MCF 10A (cell line): ENCODE results near the gene BRMS1L. TPM values are rescaled to one million over a fixed set of nuclear protein-coding genes. Genes with fewer than 3 reads are reported as not detected.
"Not testable (repeated sequence)": the region's sequence is repeated elsewhere in the genome, so short reads cannot be mapped to it uniquely, and the experiment has no call there.

Experiments
- Bru-seq: library from RNA; stranded (reverse); fragments of 400-500 nt; gene quantifications from one replicate; lab custom pipeline; 2021; lab: Mats Ljungman, UMichigan
- BruChase-seq, 2 experiments: library from RNA; stranded (reverse); fragments of 400-500 nt; gene quantifications; one replicate each; lab custom pipeline; 2021; lab: Mats Ljungman, UMichigan
- BruUV-seq: library from RNA; stranded (reverse); fragments of 400-500 nt; replicated peaks from 2 replicates; lab custom pipeline; 2021; lab: Mats Ljungman, UMichigan
- CTCF ChIA-PET: fragments of 300-600 bp; sonication (Branson Sonifier 250); formaldehyde crosslinking; extraction: SDS; loops from one replicate; lab custom pipeline; 2021; ENCODE audit warnings: antibody characterized with exemption, inconsistent platforms; lab: Yijun Ruan, JAX
- POLR2A ChIA-PET: fragments of 300-600, 350-650 bp; sonication (Branson Sonifier 250); formaldehyde crosslinking; extraction: SDS; loops from one replicate; lab custom pipeline; 2020; ENCODE audit warnings: antibody characterized with exemption, inconsistent platforms; lab: Yijun Ruan, JAX
- DNase-seq: peaks from one replicate; pipeline ENCODE4 v3.0.0-alpha.2; 2018; ENCODE audit not compliant: unreplicated experiment
- H3K27ac Mint-ChIP-seq: one replicate; pipeline ENCODE4 v1.8.0; 2022; ENCODE audit warnings: mild to moderate bottlenecking, low read depth, mixed read lengths; ENCODE audit not compliant: unreplicated experiment
- H3K27me3 Mint-ChIP-seq: one replicate; pipeline ENCODE4 v1.8.0; 2022; ENCODE audit warnings: mixed read lengths; ENCODE audit not compliant: insufficient read depth, unreplicated experiment
- H3K36me3 Mint-ChIP-seq: one replicate; pipeline ENCODE4 v1.8.0; 2022; ENCODE audit warnings: mild to moderate bottlenecking, moderate library complexity, mixed read lengths; ENCODE audit not compliant: insufficient read depth, unreplicated experiment
- H3K4me1 Mint-ChIP-seq: one replicate; pipeline ENCODE4 v1.8.0; 2022; ENCODE audit warnings: mixed read lengths; ENCODE audit not compliant: insufficient read depth, unreplicated experiment
- H3K4me3 Mint-ChIP-seq: one replicate; pipeline ENCODE4 v1.8.0; 2022; ENCODE audit warnings: mild to moderate bottlenecking, moderate library complexity, mixed read lengths; ENCODE audit not compliant: unreplicated experiment
- H3K9me3 Mint-ChIP-seq: one replicate; pipeline ENCODE4 v1.8.0; 2022; ENCODE audit warnings: mixed read lengths; ENCODE audit not compliant: unreplicated experiment
- intact Hi-C: fragments of 100-400 bp; cut with micrococcal nuclease; formaldehyde crosslinking; loops from 2 replicates; pipeline ENCODE4 v1.14.1; 2022
- long read RNA-seq: library from polyadenylated mRNA; stranded (forward); transcript quantifications from one replicate; pipeline ENCODE4 v2.0.0, GENCODE V29; 2022
- total RNA-seq: library from RNA; stranded (reverse); gene quantifications from 2 replicates; pipeline ENCODE4 v1.2.3, GENCODE V29; 2022
- TF ChIP-seq, protein P1 (sequence below): fragments of 200-600 bp; IDR thresholded peaks from one replicate; pipeline ENCODE4 v1.8.0; 2022; ENCODE audit warnings: antibody characterized with exemption, mild to moderate bottlenecking; ENCODE audit not compliant: unreplicated experiment

The BRMS1L gene, protein sequence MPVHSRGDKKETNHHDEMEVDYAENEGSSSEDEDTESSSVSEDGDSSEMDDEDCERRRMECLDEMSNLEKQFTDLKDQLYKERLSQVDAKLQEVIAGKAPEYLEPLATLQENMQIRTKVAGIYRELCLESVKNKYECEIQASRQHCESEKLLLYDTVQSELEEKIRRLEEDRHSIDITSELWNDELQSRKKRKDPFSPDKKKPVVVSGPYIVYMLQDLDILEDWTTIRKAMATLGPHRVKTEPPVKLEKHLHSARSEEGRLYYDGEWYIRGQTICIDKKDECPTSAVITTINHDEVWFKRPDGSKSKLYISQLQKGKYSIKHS
- total RNA-seq (7.8 and 10.8 TPM in 2 replicates), Bru-seq, nascent RNA (percentile 64 among the genes with signal in this experiment), BruChase-seq, experiment 1, labeled RNA remaining after a 6-hour chase (percentile 61 among the genes with signal in this experiment), BruChase-seq, experiment 2, labeled RNA remaining after a 2-hour chase (percentile 57 among the genes with signal in this experiment)
- long read RNA-seq, transcript BRMS1L-201 (10 exons, 2,657 nt), result major isoform, 15 of 23 reads
- long read RNA-seq, partial matches to known transcripts, result 2 of 23 reads
- long read RNA-seq, other reads (novel, unspliced or antisense), result 6 of 23 reads

DNA sequence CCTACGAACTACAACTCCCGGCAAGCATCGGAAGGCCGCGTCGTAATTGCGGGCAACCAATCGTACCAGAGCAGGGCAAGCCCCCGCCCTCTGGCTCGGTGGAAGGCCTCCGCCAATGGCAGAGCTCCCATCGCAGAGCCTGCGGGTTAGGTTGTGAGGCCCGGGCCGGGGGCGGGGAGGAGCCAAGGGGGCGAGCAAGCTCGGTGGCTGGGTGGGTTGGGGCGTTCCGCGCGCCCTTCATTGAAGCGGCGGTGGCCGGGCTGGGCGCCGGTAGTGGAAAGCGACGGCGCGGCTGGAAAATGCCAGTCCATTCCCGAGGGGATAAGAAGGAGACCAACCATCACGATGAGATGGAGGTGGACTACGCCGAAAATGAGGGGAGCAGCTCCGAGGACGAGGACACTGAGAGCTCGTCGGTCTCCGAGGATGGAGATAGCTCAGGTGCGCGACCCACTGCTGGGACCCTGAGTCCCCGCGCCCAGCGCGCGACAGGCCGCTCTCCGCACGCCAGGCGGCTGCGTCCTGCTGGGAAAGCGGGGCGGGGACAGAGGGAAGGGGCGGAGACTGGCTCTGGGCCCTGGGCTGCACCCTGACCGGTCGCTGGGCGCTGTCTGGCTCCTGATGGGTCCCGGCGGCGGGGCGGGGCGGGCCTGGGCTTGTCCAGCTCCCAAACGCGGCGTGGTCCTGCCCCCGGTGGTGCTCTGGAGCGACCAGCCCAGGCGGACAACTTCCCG, at the start of gene BRMS1L:
BRMS1L (plus strand) TSS at position 121 of the 734 bp plus-strand sequence; CDS start at position 300, 179 bp downstream.
- Mint-ChIP-seq H3K4me1 (peaks cover 29% of the 10 kb centered on the region), H3K36me3 (peaks cover 3% of the 10 kb centered on the region), H3K4me3 (peak within 1 kb of the TSS; percentile 85), H3K9me3 (no peaks in the 10 kb centered on the region), H3K27me3 (no peaks in the 10 kb centered on the region), H3K27ac (peak within 1 kb of the TSS; percentile 66)
- TF ChIP-seq, protein P1, sequence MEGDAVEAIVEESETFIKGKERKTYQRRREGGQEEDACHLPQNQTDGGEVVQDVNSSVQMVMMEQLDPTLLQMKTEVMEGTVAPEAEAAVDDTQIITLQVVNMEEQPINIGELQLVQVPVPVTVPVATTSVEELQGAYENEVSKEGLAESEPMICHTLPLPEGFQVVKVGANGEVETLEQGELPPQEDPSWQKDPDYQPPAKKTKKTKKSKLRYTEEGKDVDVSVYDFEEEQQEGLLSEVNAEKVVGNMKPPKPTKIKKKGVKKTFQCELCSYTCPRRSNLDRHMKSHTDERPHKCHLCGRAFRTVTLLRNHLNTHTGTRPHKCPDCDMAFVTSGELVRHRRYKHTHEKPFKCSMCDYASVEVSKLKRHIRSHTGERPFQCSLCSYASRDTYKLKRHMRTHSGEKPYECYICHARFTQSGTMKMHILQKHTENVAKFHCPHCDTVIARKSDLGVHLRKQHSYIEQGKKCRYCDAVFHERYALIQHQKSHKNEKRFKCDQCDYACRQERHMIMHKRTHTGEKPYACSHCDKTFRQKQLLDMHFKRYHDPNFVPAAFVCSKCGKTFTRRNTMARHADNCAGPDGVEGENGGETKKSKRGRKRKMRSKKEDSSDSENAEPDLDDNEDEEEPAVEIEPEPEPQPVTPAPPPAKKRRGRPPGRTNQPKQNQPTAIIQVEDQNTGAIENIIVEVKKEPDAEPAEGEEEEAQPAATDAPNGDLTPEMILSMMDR, result no peak
- POLR2A ChIA-PET, result interaction anchor here (0.6 to 3.5 kb wide), 24 partner anchors 9 to 1341 kb away, joined by 3 to 28 read pairs (median 3); partner anchors contain the start of genes MBIP, PSMA6 and RALGAPA1
- intact Hi-C loops, result loop anchor here (5.0 kb wide), 1 partner anchor 51 kb away; no protein-coding TSS in a partner anchor
- CTCF ChIA-PET, result interaction anchor here (0.5 to 2.1 kb wide), 4 partner anchors 9 to 1501 kb away, joined by 3 to 14 read pairs (median 6); no protein-coding TSS in a partner anchor
- peak; percentile 98 for DNase-seq
- BruUV-seq, result TSS peak; percentile 69

DNA sequence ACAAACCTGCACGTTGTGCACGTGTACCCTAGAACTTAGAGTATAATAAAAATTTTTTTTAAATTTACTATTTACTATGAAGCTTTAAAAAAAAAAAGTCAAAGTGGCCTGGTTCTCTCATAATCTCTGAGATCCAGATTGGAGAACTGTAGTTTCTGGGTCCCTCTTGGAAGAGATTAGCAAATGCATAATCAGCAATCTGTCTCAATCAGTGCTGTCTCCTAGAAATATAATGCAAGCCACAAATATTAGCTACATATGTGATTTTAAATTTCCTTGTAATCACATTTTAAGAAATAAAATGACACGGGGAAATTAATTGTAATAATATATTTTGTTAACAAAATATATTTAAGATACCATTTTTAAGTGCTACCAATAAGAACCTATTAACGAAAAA, 49.3 kb upstream of the BRMS1L start:
- BruUV-seq, result no TSS peak
- ChIA-PET POLR2A (interaction anchor here (0.7 to 1.7 kb wide), 2 partner anchors 45 to 752 kb away, joined by 3 to 4 read pairs; no protein-coding TSS in a partner anchor), CTCF (interaction anchor here (0.6 to 1.2 kb wide), 2 partner anchors 10 to 337 kb away, joined by 3 read pairs; no protein-coding TSS in a partner anchor)
- no peak overlapping the region for H3K4me3 Mint-ChIP-seq
- TF ChIP-seq, protein P1, result no peak
- intact Hi-C loops, result no loop called here
- H3K27me3 Mint-ChIP-seq, result no peaks in the 10 kb centered on the region
- no peaks in the 10 kb centered on the region for H3K9me3 Mint-ChIP-seq
- no peak for DNase-seq
- no peaks in the 10 kb centered on the region for H3K4me1 Mint-ChIP-seq
- H3K27ac Mint-ChIP-seq, result no peak overlapping the region
- peaks cover 7% of the 10 kb centered on the region for H3K36me3 Mint-ChIP-seq

DNA sequence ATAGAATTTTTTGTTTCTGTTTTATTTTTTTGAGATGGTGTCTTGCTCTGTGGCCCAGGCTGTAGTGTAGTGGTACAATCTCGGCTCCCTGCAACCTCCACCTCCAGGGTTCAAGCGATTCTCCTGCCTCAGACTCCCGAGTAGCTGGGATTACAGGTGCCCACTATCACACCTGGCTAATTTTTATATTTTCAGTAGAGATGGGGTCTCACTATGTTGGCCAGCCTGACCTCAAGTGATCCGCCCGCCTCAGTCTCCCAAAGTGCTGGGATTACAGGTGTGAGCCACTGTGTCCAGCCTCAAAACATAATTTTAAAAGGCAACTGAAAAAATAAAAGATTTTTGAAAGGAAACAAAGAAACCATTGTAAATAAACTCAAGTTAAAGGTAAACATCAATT, 48.6 kb upstream of the BRMS1L start:
- H3K9me3 Mint-ChIP-seq, BruUV-seq, H3K27ac Mint-ChIP-seq, H3K27me3 Mint-ChIP-seq, POLR2A ChIA-PET, H3K36me3 Mint-ChIP-seq, DNase-seq, intact Hi-C loops, H3K4me1 Mint-ChIP-seq, H3K4me3 Mint-ChIP-seq: not testable (repeated sequence)
- CTCF ChIA-PET, result interaction anchor here (0.6 kb wide), 1 partner anchor 338 kb away, joined by 3 read pairs; no protein-coding TSS in a partner anchor

DNA sequence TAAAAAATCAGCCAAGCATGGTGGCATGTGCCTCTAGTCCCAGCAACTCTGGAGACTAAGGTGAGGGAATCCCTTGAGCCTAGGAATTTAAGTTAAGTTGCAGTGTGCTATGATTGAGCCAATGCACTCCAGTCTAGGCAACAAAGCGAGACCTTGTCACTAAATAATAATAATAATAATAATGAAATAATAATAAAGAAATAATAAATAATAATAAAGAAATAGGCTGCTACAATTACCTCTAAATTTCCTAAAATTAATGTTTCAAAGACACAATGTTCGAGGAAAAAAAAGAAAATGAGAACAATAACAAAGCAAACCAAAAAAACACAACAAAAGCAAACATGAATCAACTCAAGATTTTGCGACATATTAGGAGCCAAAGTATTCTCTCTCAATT, 46.8 kb upstream of the BRMS1L start:
- POLR2A ChIA-PET, result no interaction called here
- intact Hi-C loops, result no loop called here
- no peak overlapping the region for H3K4me3 Mint-ChIP-seq
- no peak for DNase-seq
- H3K9me3 Mint-ChIP-seq, result no peaks in the 10 kb centered on the region
- no TSS peak for BruUV-seq
- no peaks in the 10 kb centered on the region for H3K27me3 Mint-ChIP-seq
- peaks cover 7% of the 10 kb centered on the region for H3K36me3 Mint-ChIP-seq
- TF ChIP-seq, protein P1, result no peak
- CTCF ChIA-PET, result no interaction called here
- H3K27ac Mint-ChIP-seq, result no peak overlapping the region
- no peaks in the 10 kb centered on the region for H3K4me1 Mint-ChIP-seq
